GM12892 (cell line): ENCODE results near the gene TMEM238L.

ENCODE experiments used
- POLR2A ChIP-seq: IDR thresholded peaks from 2 replicates; pipeline ENCODE4 v1.6.1; 2011; ENCODE audit warnings: low read depth, low read length, control low read depth
- POLR2AphosphoS5 ChIP-seq: IDR thresholded peaks from 2 replicates; pipeline ENCODE4 v1.6.1; 2011; ENCODE audit warnings: low read depth, low read length, control low read depth

- TF ChIP-seq POLR2A (no peak), POLR2AphosphoS5 (no peak)
Observed at GRCh38 chr17:10756185-10756584, 47.7 kb downstream of the TMEM238L start.
